Epidermal melanocyte (primary cell): Measurements from ENCODE around the gene LRRC74B.
"Not testable (repeated sequence)": the region's sequence is repeated elsewhere in the genome, so short reads cannot be mapped to it uniquely, and the experiment has no call there.

ENCODE experiments used
- DNase-seq: peaks from one replicate; pipeline ENCODE4 v3.0.0; 2011; ENCODE audit warnings: low spot score; ENCODE audit not compliant: insufficient read length

The LRRC74B gene

DNA sequence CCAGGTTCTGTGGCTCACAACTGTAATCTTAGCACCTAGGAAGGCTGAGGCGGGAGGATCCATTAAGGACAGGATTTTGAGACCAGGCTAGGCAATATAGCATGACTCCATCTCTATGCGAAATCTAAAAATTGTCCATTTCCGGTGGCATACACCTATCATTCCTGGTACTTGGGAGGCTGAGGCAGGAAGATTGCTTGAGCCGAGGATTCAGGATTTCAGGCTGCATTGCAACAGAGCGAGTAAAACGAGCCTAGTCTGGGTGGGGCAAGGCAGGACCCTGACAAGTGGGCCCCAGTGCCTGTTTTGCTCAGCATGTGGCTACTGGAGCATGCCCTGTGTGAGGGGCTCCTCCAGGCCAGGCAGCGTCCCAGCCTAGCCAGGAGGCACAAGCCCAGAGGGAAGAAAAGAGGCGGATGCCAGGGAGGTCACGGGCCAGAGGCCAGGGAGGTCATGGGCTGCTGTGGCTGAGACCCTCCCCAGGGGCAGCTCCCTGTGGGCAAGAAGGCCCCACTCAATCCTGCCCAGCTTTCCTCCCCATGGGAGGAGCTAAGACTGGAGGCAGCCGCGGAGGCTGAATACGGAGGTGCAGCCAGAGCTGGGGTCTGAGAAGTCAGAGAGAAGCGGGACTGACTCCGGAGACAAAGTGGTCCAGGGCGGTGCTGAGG is 8.4 kb downstream of the LRRC74B start:
- DNase-seq: no peak

DNA sequence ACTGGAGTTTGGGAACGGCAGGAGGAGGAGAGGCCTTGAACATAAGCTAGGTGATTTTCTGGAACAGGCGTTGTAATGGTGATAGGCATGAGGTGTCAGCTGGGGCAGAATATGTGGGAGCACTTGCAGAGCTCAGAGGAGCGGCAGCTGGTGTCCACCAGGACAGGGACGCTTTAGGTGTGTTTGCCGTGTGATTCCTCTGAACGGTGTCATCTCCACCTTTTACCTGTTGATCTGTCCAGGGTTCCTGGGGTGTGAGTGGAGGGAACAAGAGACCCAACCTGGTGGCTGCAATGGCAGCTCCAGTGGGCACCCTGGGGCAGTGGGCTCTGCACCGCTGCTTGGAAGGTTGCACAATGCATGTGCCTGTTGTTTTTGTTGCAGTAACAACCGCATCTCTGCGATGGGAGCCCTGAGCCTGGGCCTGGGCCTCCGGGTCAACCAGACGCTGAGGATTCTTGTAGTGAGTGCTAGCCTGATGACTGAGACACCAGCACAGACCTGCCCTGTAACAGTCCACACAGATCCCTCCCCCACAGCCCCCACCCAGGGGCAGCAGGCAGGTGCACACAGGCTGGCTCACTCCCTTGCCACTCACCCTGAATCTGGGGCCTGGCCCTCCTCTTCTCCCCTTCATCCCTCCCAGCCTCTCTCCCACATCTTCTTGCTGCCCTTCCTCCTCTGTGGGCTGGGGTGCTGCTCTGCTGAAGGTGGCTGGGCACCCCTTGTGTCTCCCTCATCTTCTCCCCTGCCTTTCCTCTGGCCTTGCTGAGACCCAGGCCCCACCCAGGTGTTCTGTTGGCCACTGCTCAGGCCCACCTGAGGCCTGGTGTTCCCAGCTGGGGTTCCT is 9.2 kb downstream of the LRRC74B start:
- DNase-seq: no peak

DNA sequence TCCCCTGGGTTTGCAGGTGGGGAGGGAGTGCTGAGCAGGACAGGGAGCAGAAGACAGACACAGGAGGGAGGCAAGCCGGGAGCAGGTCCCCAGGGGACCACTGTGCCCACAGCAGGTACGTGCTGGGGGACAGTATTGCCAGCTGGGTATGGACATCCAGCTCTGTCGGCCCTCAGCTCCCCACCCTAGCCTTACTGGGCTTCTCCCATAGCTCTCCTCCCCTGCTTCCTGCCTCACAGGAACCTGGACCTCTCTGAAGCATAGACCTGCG is 9.8 kb downstream of the LRRC74B start:
- DNase-seq: no peak

DNA sequence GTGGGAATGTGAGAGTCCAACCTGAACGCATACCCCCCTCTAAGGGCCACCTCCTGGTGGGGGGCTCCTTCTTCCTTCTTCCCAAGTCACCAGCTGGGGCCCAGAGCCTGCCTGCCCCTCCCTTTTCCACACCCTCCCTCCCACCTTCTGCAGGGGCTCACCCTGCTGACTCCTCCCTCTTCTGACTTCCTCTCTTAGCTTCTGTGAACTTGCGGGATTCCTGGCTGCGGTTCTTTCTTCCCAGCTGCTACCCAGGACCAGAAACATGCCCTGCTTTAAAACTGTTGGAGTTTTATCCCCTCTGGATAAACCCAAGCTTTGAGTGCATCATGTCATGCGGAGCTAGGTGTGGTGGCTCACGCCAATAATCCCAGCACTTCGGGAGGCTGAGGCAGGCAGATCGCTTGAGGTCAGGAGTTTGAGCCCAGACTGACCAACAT is 10.2 kb downstream of the LRRC74B start:
- no peak for DNase-seq

DNA sequence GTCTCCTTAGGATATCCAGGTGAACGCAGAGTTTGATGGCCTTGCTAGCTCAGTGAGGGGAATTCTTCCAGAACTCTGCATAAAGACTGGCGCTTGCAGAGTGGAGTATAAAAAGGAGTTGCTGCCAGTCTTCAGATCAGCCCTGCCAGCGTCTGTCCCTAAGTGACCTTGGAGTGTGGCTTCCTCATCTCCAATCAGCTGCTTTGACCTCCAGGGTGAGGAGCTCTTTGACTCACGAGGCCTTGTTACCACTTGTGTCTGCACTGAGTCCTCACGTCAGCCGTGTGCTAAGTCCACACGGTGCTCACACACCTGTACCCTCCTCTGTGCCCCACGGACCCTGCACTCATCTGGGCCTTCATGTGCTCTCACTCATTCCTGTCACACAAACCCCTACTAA is 14.6 kb downstream of the LRRC74B start:
- not testable (repeated sequence) for DNase-seq

DNA sequence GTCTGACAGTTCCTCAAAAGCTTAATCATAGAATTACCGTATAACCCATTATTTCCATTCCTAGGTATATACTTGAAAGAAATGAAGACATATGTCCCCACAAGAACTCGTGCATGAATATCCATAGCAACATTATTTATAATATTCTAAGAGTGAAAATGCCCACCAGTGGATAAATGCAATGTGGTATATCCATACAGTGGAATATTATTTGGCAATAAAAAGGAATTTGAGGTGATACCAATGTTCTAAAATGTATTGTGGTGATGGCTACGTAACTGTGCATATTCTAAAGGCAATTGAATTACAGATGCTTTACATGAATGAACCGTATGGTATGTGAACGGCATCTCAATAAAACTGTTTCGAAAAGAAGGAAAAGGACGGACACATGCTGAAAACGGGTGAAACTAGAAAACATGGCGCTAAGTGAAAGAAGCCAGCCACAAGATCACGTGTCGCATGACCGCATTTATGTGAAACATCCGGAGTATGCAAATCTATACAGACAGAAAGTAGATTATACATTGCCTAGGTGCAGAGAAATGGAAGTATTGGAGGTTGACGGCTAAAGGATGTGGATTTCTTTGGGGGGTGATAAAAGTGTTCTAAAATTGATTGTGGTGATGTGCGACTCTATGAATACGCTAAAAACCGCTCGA is 16.0 kb downstream of the LRRC74B start:
- DNase-seq: not testable (repeated sequence)

DNA sequence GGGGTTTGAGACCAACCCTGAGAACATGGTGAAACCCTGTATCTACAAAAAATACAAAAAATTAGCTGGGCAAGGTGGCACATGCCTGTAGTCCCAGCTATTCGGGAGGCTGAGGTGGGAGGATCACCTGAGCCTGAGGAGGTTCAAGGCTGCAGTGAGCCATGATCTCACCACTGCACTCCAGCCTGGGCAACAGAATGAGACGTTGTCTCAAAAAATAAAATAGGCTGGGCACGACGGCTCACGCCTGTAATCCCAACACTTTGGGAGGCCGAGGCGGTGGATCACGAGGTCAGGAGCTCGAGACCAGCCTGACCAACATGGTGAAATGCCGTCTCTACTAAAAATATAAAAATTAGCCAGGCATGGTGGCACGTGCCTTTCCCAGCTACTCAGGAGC is 18.7 kb downstream of the LRRC74B start:
- DNase-seq: not testable (repeated sequence)

DNA sequence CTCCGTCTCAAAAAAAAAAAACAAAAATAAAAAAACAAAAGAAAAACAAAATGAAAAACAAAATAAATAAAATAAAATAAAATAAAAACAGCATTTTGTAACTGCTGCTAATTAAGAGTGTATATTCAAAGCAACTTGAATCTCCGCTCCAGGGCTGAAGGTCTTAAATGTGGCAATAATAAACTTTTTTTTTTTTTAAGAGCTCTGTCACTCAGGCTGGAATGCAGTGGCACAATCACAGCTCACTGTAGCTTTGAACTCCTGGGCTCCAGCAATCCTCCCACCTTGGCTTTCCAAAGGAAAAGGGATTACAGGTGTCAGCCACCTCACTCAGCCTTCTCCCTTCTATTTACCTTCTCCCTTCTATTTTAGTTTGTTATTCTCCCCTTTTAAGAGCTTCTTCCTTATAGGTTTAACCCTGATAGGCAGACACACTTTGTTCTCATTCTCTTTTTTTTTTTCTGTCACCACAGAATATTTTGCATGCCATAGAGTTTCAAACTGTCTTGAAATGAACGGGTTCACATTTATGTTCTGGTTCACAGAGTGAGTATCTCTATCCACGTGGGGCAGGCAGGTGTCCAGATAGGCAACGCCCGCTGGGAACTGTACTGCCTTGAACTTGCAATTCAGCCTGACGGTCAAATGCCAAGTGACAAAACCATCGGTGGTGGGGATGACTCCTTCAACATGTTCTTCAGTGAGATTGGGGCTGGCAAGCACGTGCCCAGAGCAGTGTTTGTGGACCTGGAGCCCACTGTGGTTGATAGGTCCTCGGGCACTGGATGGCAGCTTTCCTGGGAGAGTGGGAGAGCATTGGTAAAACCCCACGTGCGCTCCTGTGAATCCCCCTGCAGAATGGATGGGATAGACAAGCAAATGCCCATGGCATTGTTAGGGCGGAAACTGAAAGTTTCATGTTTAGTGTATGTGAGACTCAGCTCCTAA is 19.4 kb downstream of the LRRC74B start:
- DNase-seq: no peak

DNA sequence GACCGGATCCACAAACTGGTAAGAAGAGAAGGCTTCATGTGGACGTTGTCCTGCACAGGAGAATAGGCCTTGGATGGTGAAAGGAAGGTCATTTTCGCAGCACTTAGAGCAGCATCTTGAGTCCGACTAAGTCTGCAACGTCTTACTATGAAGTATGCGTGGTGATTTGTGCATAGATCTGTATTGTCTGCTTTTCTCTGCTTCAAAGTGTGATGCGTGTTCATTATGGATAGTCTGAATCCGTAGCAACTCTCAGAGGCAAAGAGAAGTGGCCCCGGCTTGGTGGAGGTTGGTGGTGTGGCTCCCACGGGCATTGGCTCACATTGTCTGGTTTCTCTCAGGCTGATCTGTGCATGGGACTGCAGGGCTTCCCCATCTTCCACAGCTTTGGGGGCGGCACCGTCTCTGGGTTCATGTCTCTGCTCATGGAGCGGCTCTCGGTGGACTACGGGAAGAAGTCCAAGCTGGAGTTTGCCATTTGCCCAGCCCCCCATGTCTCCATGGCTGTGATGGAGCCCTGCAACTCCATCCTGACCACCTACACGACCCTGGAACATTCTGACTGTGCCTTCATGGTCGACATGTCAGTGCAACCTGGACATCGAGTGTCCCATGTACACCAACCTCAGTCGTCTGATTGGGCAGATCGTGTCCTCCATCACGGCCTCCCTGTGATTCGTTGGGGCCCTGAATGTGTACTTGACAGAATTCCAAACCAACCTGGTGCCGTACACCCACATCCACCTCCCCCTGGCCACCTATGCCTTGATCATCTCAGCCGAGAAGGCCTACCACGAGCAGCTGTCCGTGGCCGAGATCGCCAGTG is 21.5 kb downstream of the LRRC74B start:
- no peak for DNase-seq

DNA sequence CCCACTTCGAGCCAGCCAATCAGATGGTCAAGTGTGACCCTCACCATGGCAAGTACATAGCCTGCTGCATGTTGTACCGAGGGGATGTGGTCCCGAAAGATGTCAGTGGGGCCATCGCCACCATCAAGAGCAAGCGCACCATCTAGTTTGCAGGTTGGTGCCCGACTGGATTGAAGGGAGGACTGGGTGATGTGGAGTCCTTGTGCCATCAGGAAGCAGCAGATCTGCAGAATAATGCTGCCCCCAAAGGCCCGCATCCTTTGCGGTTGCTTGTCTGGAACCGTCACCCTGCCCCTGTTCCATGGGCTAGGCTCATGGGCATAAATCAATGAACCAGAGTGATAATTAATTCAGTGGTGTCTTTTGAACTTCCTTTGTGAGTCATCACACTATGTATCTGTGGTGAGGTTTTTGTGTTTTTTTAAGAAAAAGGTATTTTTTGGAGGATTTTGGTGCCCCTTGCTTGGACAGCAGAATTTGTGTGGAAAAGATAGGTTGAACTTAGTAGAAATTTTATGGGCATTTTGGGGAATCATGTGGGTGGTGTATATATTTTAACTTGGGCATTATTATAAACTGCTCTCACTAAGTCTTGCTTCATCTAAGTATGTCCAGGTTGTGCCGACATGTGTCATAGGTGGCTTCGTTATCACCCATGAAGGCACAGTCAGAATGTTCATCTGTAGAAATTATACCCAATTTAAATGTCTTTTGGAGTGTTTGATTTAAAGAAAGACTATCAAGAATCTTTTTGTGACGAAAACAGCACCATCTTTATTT is 22.3 kb downstream of the LRRC74B start:
- no peak for DNase-seq

DNA sequence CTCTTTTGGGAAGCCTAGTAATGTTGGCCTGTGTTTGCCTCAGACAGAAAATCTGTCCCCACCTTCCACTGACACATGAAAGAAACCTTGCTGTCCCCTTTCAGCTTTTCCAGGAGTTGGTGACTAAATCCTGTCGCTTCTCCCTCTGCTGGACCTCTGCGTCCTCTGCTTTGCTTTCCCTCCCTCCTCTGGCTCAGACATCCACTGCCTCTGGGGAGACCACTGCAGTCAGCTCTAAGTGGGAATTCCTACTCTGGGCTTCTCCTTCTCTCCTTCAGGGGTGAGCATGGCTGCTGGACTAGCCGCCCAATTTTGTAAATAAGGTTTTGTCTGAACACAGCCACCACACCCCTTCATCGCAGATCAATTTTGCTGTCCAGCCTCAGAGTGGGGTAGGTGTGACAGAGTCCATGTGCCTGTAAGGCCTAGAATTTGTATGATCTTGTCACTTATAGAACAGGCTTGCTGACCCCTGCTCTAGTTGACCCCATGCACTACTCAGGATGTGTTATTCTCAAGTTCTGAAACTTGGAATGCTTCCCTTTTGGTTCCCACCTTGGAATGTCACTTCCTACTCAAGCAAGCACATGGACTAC is 23.0 kb downstream of the LRRC74B start:
- no peak for DNase-seq

DNA sequence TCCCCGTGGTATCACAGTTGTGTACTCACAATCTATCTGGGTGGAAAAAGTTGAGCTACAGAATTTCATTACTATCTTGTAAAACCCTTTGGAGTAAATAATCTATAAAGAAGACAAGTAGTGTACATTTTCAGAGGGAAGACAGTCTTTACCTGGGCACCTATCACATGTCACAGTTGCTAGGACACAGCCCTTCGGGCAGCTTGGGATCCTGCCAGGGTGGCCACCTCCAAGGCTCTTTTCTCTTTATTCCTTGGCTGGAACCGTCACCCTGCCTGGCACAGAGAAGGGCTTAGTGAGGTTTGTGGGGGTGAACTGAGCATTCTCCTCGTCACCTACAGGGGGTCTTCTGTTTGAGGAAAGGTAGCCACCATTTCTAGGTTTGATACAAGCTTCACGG is 23.6 kb downstream of the LRRC74B start:
- no peak for DNase-seq

DNA sequence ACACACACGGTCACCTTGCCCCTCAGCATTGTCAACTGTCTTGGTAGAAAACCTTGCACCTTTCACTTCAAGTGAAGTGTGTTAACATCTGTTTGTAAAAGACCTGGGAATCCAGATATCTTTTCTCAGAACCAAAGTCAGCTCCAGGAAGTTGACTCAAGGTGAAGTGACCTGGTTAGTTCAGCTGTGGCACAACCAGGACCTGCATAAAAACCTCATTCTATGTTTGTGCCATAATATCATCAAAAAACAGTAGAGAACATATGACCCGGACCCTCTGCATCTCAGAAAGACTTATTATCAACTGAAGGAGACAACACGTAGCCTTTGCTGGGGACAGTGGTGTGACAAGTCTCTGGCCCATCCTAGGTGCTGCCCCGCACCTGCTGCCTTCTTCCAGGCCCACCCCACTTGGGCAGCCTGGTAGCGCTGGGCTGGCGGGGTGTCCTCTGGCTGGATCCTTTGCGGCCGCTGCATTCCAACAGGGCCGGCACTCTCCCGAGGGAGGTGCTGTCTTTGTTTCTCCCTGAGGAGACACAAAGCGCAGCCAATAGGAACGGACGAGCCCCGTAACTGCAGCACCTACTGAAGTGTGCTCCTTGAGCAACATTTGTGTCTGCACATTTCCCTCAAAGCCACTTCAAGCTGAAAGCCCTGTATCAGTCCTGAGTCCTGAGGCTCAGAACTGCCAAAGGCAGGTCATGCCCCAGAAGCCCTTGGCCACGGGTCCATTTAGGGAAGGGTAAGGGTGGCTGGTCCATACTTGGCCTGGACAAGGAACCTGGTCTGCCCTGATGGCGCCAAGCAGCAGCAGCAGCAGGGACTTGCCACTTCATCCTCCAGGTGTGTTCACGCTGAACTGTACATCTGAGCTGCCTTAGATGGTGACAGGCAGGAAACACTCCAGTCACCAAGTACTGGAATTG is 25.2 kb downstream of the LRRC74B start:
- DNase-seq: no peak

DNA sequence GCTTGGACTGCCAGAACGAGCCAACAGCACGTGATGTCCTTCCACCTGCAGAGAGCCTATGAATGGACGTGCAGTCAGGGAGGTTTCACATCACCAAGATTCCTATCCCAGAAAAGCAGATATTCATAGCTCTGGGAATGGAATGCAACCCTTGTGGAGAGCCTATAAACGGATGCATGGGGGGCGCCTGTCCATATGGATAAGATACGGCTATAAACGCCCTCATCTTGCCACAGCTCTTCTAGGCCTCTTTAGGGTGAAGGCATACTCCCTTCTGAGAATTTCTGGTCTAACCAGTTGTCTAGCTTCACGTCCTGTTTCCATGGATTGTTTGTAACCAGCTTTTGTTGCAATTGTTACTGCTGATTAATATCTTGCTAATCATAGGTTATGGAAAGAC is 26.1 kb downstream of the LRRC74B start:
- not testable (repeated sequence) for DNase-seq

DNA sequence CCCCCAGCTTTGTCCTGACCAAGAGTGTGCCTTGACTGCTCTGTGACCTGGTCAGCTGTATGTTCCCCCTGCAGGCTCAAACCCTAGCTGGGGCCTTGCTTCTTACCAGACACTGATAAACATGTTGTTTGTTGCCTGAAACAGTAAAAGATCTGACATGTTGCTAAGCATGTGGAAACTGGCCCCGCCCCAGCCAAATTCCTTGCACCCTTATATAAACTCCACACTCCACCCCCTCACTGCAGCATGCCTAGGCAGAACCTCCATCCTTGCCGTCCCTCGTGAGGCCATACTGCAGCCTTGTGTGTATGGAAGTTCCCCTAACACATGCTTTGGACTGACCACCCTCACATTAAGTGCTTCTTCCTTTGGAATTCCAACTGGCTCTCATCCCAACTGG is 27.3 kb downstream of the LRRC74B start:
- DNase-seq: no peak

DNA sequence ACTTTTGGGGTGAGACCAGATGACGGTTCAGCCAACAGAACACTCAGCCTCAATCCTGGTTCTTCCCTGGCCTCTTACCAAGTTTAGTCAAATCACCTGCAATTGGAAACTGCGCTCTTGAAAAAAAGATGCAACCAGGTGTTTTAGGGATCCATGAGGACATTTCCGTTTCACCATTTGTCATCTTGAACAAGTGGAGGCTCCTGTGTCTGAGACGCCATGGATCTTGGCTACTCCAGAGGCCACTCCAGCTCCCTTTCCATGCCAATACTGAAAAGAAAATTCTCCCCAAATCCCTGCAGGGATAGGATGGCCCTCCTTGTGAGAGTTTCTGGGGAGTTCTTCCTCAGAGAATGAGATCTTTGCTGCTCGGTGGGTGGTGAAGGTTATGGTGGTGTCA is 27.7 kb downstream of the LRRC74B start:
- no peak for DNase-seq

DNA sequence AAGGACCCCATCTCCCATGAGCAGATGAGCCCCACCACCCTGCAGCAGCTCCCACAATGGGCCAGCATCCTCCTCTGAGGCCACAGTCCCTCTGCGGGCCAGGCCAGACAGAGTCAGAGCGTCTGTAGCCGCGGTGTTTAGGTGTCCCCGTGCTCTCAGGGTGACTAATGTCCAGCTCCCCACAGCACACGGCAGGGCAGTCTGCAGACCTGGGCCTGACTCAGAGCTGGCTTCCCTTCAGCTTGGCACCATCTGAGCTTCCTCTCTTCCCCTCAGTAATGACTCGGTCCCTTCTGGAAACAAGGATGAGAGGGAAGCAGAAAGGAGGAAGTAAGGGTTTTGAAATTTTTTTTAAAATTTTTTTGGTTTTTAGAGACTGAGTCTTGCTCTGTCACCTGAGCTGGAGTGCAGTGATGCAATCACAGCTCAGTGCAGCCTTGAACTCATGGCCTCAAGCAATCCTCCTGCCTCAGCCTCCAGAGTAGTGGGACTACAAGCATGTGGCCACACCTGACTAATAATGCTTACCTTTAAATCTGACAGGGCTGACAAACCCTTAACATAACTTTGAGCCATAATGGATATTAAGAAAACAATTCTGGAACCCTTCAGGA is 28.5 kb downstream of the LRRC74B start:
- DNase-seq: peak; percentile 37
